GM10248 (cell line): Measurements from ENCODE around the gene RRAD.

Experiments
- CTCF ChIA-PET: fragments of 300-600 bp; sonication (Branson Sonifier 250); formaldehyde crosslinking; extraction: SDS; loops from one replicate; lab custom pipeline; 2021; ENCODE audit warnings: antibody characterized with exemption; lab: Yijun Ruan, JAX
- POLR2A ChIA-PET: fragments of 350-650 bp; sonication (Branson Sonifier 250); formaldehyde crosslinking; extraction: SDS; loops from one replicate; lab custom pipeline; 2020; ENCODE audit warnings: antibody characterized with exemption; lab: Yijun Ruan, JAX
- DNase-seq: peaks from one replicate; pipeline ENCODE4 v3.0.0; 2012; ENCODE audit errors: extremely low spot score
- CTCF ChIP-seq: IDR thresholded peaks from 2 replicates; pipeline ENCODE4 v1.5.1; 2012; ENCODE audit warnings: mild to moderate bottlenecking, low read depth; ENCODE audit errors: extremely low read depth, missing control alignments, control extremely low read depth

The RRAD gene

GRCh38 chr16:66919569-66920298 lies 5.6 kb downstream of the RRAD start:
- no peak for DNase-seq
- POLR2A ChIA-PET: no interaction called here
- CTCF ChIA-PET: interaction anchor here (0.9 to 4.3 kb wide), 8 partner anchors 8 to 52 kb away, joined by 3 to 28 read pairs (median 6); no protein-coding TSS in a partner anchor
- no peak for TF ChIP-seq CTCF

- POLR2A ChIA-PET: no interaction called here
- DNase-seq: no peak
- TF ChIP-seq CTCF: no peak
- CTCF ChIA-PET: interaction anchor here (1.0 to 4.3 kb wide), 10 partner anchors 9 to 267 kb away, joined by 3 to 28 read pairs (median 4); no protein-coding TSS in a partner anchor
Measured at GRCh38 chr16:66918803-66919568, 6.3 kb downstream of the RRAD start, which contains the start of gene CDH16. CDH16 (minus strand) TSS chr16:66918885; CDS start chr16:66918065, 820 bp downstream.

- CTCF ChIA-PET: interaction anchor here (1.0 to 4.3 kb wide), 7 partner anchors 9 to 267 kb away, joined by 3 to 28 read pairs (median 5); no protein-coding TSS in a partner anchor
- POLR2A ChIA-PET: interaction anchor here (0.5 kb wide), 1 partner anchor 25 kb away, joined by 7 read pairs; no protein-coding TSS in a partner anchor
- TF ChIP-seq CTCF: no peak
- DNase-seq: no peak
Measured at GRCh38 chr16:66918355-66918754, 7.0 kb downstream of the RRAD start.

- ChIA-PET CTCF (interaction anchor here (1.1 to 4.3 kb wide), 6 partner anchors 8 to 266 kb away, joined by 3 to 28 read pairs (median 8); no protein-coding TSS in a partner anchor), POLR2A (interaction anchor here (0.5 kb wide), 1 partner anchor 26 kb away, joined by 7 read pairs; no protein-coding TSS in a partner anchor)
- TF ChIP-seq CTCF: no peak
- DNase-seq: no peak
Measured at GRCh38 chr16:66917741-66918140, 7.6 kb downstream of the RRAD start.

GRCh38 chr16:66916518-66916917 lies 8.8 kb downstream of the RRAD start:
- CTCF ChIA-PET: interaction anchor here (1.0 to 4.3 kb wide), 2 partner anchors 11 to 21 kb away, joined by 4 to 28 read pairs; no protein-coding TSS in a partner anchor
- no peak for DNase-seq
- TF ChIP-seq CTCF: no peak
- POLR2A ChIA-PET: no interaction called here

GRCh38 chr16:66915041-66915440 lies 10.3 kb downstream of the RRAD start:
- CTCF ChIA-PET: no interaction called here
- DNase-seq: no peak
- TF ChIP-seq CTCF: no peak
- POLR2A ChIA-PET: no interaction called here
